Mesendoderm (in vitro differentiated cells): Measurements from ENCODE around the gene CEACAM5.

Source experiments
- DNase-seq: peaks from one replicate; pipeline ENCODE4 v3.0.0; 2013
- H2AK5ac ChIP-seq: 2 replicates; pipeline ENCODE4 v1.6.1; 2013; ENCODE audit warnings: low read length, inconsistent platforms
- H2BK120ac ChIP-seq: 2 replicates; pipeline ENCODE4 v1.6.1; 2013; ENCODE audit warnings: low read depth, mild to moderate bottlenecking, low read length, moderate library complexity, mixed read lengths
- H2BK15ac ChIP-seq: replicated peaks from 2 replicates; pipeline ENCODE4 v1.6.1; 2013; ENCODE audit warnings: low read depth, mild to moderate bottlenecking, moderate library complexity
- H2BK5ac ChIP-seq: 2 replicates; pipeline ENCODE4 v1.6.1; 2013; ENCODE audit warnings: low read length, inconsistent platforms
- H3K18ac ChIP-seq: 2 replicates; pipeline ENCODE4 v1.6.1; 2013; ENCODE audit warnings: mild to moderate bottlenecking, low read length, mixed read lengths
- H3K23ac ChIP-seq: one replicate; pipeline ENCODE4 v1.6.1; 2013; ENCODE audit warnings: low read length
- H3K27ac ChIP-seq: 2 replicates; pipeline ENCODE4 v1.5.1; 2013; ENCODE audit warnings: low read depth, mild to moderate bottlenecking, inconsistent platforms, low read length, moderate library complexity
- H3K27me3 ChIP-seq: 2 replicates; pipeline ENCODE4 v1.6.1; 2013; ENCODE audit warnings: low read length, control low read depth, mild to moderate bottlenecking, inconsistent platforms; ENCODE audit not compliant: insufficient read depth, poor library complexity
- H3K36me3 ChIP-seq: 2 replicates; pipeline ENCODE4 v1.6.1; 2013; ENCODE audit warnings: low read length, inconsistent platforms; ENCODE audit not compliant: control insufficient read depth, insufficient read depth
- H3K4ac ChIP-seq: one replicate; pipeline ENCODE4 v1.6.1; 2013; ENCODE audit warnings: low read depth, mild to moderate bottlenecking, low read length, moderate library complexity
- H3K4me1 ChIP-seq: 2 replicates; pipeline ENCODE4 v1.6.1; 2013; ENCODE audit warnings: low read depth, low read length, inconsistent platforms; ENCODE audit not compliant: control insufficient read depth
- H3K4me2 ChIP-seq: 2 replicates; pipeline ENCODE4 v1.6.1; 2013; ENCODE audit warnings: low read length
- H3K4me3 ChIP-seq: 2 replicates; pipeline ENCODE4 v1.5.1; 2013; ENCODE audit warnings: mild to moderate bottlenecking, low read length
- H3K56ac ChIP-seq: one replicate; pipeline ENCODE4 v1.6.1; 2013; ENCODE audit warnings: low read length
- H3K79me1 ChIP-seq: 2 replicates; pipeline ENCODE4 v1.6.1; 2013; ENCODE audit warnings: low read length, inconsistent platforms
- H3K79me2 ChIP-seq: 2 replicates; pipeline ENCODE4 v1.6.1; 2013; ENCODE audit warnings: mild to moderate bottlenecking, low read length; ENCODE audit not compliant: control insufficient read depth, insufficient read depth
- H3K9ac ChIP-seq: 2 replicates; pipeline ENCODE4 v1.6.1; 2013; ENCODE audit warnings: low read length, inconsistent platforms
- H4K5ac ChIP-seq: one replicate; pipeline ENCODE4 v1.6.1; 2013; ENCODE audit warnings: low read length
- H4K8ac ChIP-seq: one replicate; pipeline ENCODE4 v1.6.1; 2013; ENCODE audit warnings: low read depth, mild to moderate bottlenecking, control low read depth, low read length, moderate library complexity
- WGBS: extraction: QIAGEN DNeasy Blood & Tissue Kit; methylation state at CpG from one replicate; pipeline ENCODE4 v1.1.7; 2013; ENCODE audit warnings: low lambda C conversion rate, missing lambda C conversion rate; ENCODE audit not compliant: insufficient coverage; ENCODE audit errors: extremely low coverage; 5-methylcytosine and 5-hydroxymethylcytosine counted together

CEACAM5 gene

GRCh38 chr19:41691268-41691970, 17.0 kb upstream of the CEACAM5 start:
- no peaks in the 10 kb centered on the region for H3K79me2 ChIP-seq
- no peak overlapping the region for H3K18ac ChIP-seq
- no CpG with 5 or more reads among the region's 20 CpGs for WGBS
- no peak overlapping the region for H2AK5ac ChIP-seq
- peak; percentile 8 for DNase-seq
- H2BK120ac ChIP-seq, result no peak overlapping the region
- no peak overlapping the region for H3K4ac ChIP-seq
- no peak overlapping the region for H3K9ac ChIP-seq
- no peak overlapping the region for H4K8ac ChIP-seq
- H3K36me3 ChIP-seq, result no peaks in the 10 kb centered on the region
- no peak overlapping the region for H3K56ac ChIP-seq
- no peak overlapping the region for H2BK5ac ChIP-seq
- H3K23ac ChIP-seq, result no peak overlapping the region
- H3K4me1 ChIP-seq, result no peaks in the 10 kb centered on the region
- H3K27me3 ChIP-seq, result no peaks in the 10 kb centered on the region
- H3K4me3 ChIP-seq, result no peak overlapping the region
- no peak overlapping the region for H4K5ac ChIP-seq
- no peak overlapping the region for H2BK15ac ChIP-seq
- H3K27ac ChIP-seq, result no peak overlapping the region
- no peaks in the 10 kb centered on the region for H3K79me1 ChIP-seq
- H3K4me2 ChIP-seq, result no peak overlapping the region

GRCh38 chr19:41694196-41694595, 14.2 kb upstream of the CEACAM5 start:
- no peaks in the 10 kb centered on the region for H3K79me2 ChIP-seq
- H4K5ac ChIP-seq, result no peak overlapping the region
- H3K23ac ChIP-seq, result no peak overlapping the region
- no peaks in the 10 kb centered on the region for H3K4me1 ChIP-seq
- no peak overlapping the region for H3K27ac ChIP-seq
- H3K4me2 ChIP-seq, result no peak overlapping the region
- no peak overlapping the region for H2BK120ac ChIP-seq
- H3K79me1 ChIP-seq, result no peaks in the 10 kb centered on the region
- no peak overlapping the region for H4K8ac ChIP-seq
- H3K4ac ChIP-seq, result no peak overlapping the region
- H2AK5ac ChIP-seq, result no peak overlapping the region
- no peak overlapping the region for H2BK15ac ChIP-seq
- no peak overlapping the region for H3K9ac ChIP-seq
- WGBS, result no CpG with 5 or more reads among the region's 1 CpG
- no peak overlapping the region for H3K18ac ChIP-seq
- H2BK5ac ChIP-seq, result no peak overlapping the region
- no peak overlapping the region for H3K4me3 ChIP-seq
- no peak for DNase-seq
- no peaks in the 10 kb centered on the region for H3K27me3 ChIP-seq
- no peaks in the 10 kb centered on the region for H3K36me3 ChIP-seq
- no peak overlapping the region for H3K56ac ChIP-seq

- no peak overlapping the region for H3K18ac ChIP-seq
- H3K36me3 ChIP-seq, result no peaks in the 10 kb centered on the region
- WGBS, result no CpG with 5 or more reads among the region's 8 CpGs
- no peak overlapping the region for H2AK5ac ChIP-seq
- no peak overlapping the region for H2BK15ac ChIP-seq
- no peak overlapping the region for H3K4me3 ChIP-seq
- H3K4ac ChIP-seq, result no peak overlapping the region
- no peak overlapping the region for H3K4me2 ChIP-seq
- no peak overlapping the region for H2BK5ac ChIP-seq
- H3K9ac ChIP-seq, result no peak overlapping the region
- H3K23ac ChIP-seq, result no peak overlapping the region
- H3K27me3 ChIP-seq, result no peaks in the 10 kb centered on the region
- H2BK120ac ChIP-seq, result no peak overlapping the region
- no peaks in the 10 kb centered on the region for H3K79me1 ChIP-seq
- H3K79me2 ChIP-seq, result no peaks in the 10 kb centered on the region
- H3K56ac ChIP-seq, result no peak overlapping the region
- H4K8ac ChIP-seq, result no peak overlapping the region
- no peak overlapping the region for H3K27ac ChIP-seq
- no peak overlapping the region for H4K5ac ChIP-seq
- no peaks in the 10 kb centered on the region for H3K4me1 ChIP-seq
- DNase-seq, result no peak
These were observed 13.4 kb upstream of the CEACAM5 start for GRCh38 chr19:41694831-41695635.

GRCh38 chr19:41695745-41696144, 12.7 kb upstream of the CEACAM5 start:
- Histone ChIP-seq H3K23ac (no peak overlapping the region), H2BK120ac (no peak overlapping the region), H3K4ac (no peak overlapping the region), H4K8ac (no peak overlapping the region), H3K4me2 (no peak overlapping the region), H3K79me1 (no peaks in the 10 kb centered on the region), H2BK5ac (no peak overlapping the region), H3K18ac (no peak overlapping the region), H3K56ac (no peak overlapping the region), H3K36me3 (no peaks in the 10 kb centered on the region), H3K9ac (no peak overlapping the region), H2BK15ac (no peak overlapping the region), H3K27me3 (no peaks in the 10 kb centered on the region), H3K4me1 (no peaks in the 10 kb centered on the region), H3K79me2 (no peaks in the 10 kb centered on the region), H3K4me3 (no peak overlapping the region), H2AK5ac (no peak overlapping the region), H4K5ac (no peak overlapping the region), H3K27ac (no peak overlapping the region)
- no CpG with 5 or more reads among the region's 2 CpGs for WGBS
- no peak for DNase-seq

GRCh38 chr19:41696402-41697197, 11.8 kb upstream of the CEACAM5 start:
- no peak for DNase-seq
- H3K27ac ChIP-seq, result no peak overlapping the region
- WGBS, result no CpG with 5 or more reads among the region's 7 CpGs
- no peak overlapping the region for H3K9ac ChIP-seq
- H3K4me1 ChIP-seq, result no peaks in the 10 kb centered on the region
- no peak overlapping the region for H2BK5ac ChIP-seq
- no peak overlapping the region for H3K4me3 ChIP-seq
- H4K8ac ChIP-seq, result no peak overlapping the region
- H3K36me3 ChIP-seq, result no peaks in the 10 kb centered on the region
- H3K18ac ChIP-seq, result no peak overlapping the region
- no peak overlapping the region for H2BK15ac ChIP-seq
- no peak overlapping the region for H2AK5ac ChIP-seq
- no peak overlapping the region for H4K5ac ChIP-seq
- H3K79me1 ChIP-seq, result no peaks in the 10 kb centered on the region
- H3K79me2 ChIP-seq, result no peaks in the 10 kb centered on the region
- H2BK120ac ChIP-seq, result no peak overlapping the region
- H3K56ac ChIP-seq, result no peak overlapping the region
- H3K4me2 ChIP-seq, result no peak overlapping the region
- H3K23ac ChIP-seq, result no peak overlapping the region
- no peak overlapping the region for H3K4ac ChIP-seq
- H3K27me3 ChIP-seq, result no peaks in the 10 kb centered on the region
